Measurements from ENCODE around the gene NTRK3. TPM values are rescaled to one million over a fixed set of nuclear protein-coding genes. Genes with fewer than 3 reads are reported as not detected.

The NTRK3 gene
- total RNA-seq, 2 donors from 2014 or later = 4.2 to 7.2 TPM

GRCh38 chr15:87961851-87962420, 294.6 kb downstream of the NTRK3 start:
- 78% methylated on average over 2 of the region's 2 CpGs for WGBS
- TF ChIP-seq CTCF (IDR thresholded peaks at IDR 0.05) (no peak), POLR2AphosphoS5 (IDR thresholded peaks at IDR 0.05) (no peak), POLR2A (IDR thresholded peaks at IDR 0.05) (no peak)
- no peak overlapping the region for H3K27ac ChIP-seq
- H3K4me1 ChIP-seq (replicated peaks) = no peaks in the 10 kb centered on the region
- H3K4me3 ChIP-seq = no peak overlapping the region
- DNase-seq (ENCODE audit: low spot score) = no peak
- H3K27me3 ChIP-seq (replicated peaks; ENCODE audit: insufficient read depth) = no peaks in the 10 kb centered on the region
- H3K36me3 ChIP-seq = no peaks in the 10 kb centered on the region
- intact Hi-C loops (cut with DNase I) = no loop called here
- no peaks in the 10 kb centered on the region for H3K9me3 ChIP-seq

GRCh38 chr15:87959662-87960061, 296.9 kb downstream of the NTRK3 start:
- Histone ChIP-seq H3K36me3 (no peaks in the 10 kb centered on the region), H3K27ac (no peak overlapping the region), H3K27me3 (replicated peaks; ENCODE audit: insufficient read depth) (no peaks in the 10 kb centered on the region), H3K9me3 (no peaks in the 10 kb centered on the region), H3K4me3 (no peak overlapping the region), H3K4me1 (replicated peaks) (no peaks in the 10 kb centered on the region)
- no peak for TF ChIP-seq POLR2A (IDR thresholded peaks at IDR 0.05)
- TF ChIP-seq POLR2AphosphoS5 (IDR thresholded peaks at IDR 0.05) = no peak
- TF ChIP-seq CTCF (IDR thresholded peaks at IDR 0.05) = no peak
- intact Hi-C loops (cut with DNase I) = loop anchor here (10.0 kb wide), 1 partner anchor 45 kb away; no protein-coding TSS in a partner anchor
- 90% methylated on average over 4 of the region's 4 CpGs for whole genome bisulfite sequencing
- DNase-seq (ENCODE audit: low spot score) = no peak

- Histone ChIP-seq H3K4me1 (replicated peaks) (no peaks in the 10 kb centered on the region), H3K27ac (no peak overlapping the region), H3K27me3 (replicated peaks; ENCODE audit: insufficient read depth) (no peaks in the 10 kb centered on the region), H3K9me3 (no peaks in the 10 kb centered on the region), H3K4me3 (no peak overlapping the region), H3K36me3 (no peaks in the 10 kb centered on the region)
- intact Hi-C loops (cut with DNase I) = loop anchor here (10.0 kb wide), 1 partner anchor 46 kb away; no protein-coding TSS in a partner anchor
- no peak for TF ChIP-seq POLR2A (IDR thresholded peaks at IDR 0.05)
- TF ChIP-seq POLR2AphosphoS5 (IDR thresholded peaks at IDR 0.05) = no peak
- TF ChIP-seq CTCF (IDR thresholded peaks at IDR 0.05) = no peak
- WGBS = 94% methylated on average over 11 of the region's 11 CpGs
- DNase-seq (ENCODE audit: low spot score) = no peak
Observed at GRCh38 chr15:87959080-87959479, 297.5 kb downstream of the NTRK3 start.

GRCh38 chr15:87955284-87955909, 301.1 kb downstream of the NTRK3 start:
- Histone ChIP-seq H3K4me1 (replicated peaks) (no peaks in the 10 kb centered on the region), H3K27me3 (replicated peaks; ENCODE audit: insufficient read depth) (no peaks in the 10 kb centered on the region), H3K4me3 (no peak overlapping the region), H3K9me3 (no peaks in the 10 kb centered on the region), H3K27ac (no peak overlapping the region), H3K36me3 (no peaks in the 10 kb centered on the region)
- WGBS = 84% methylated on average over 10 of the region's 10 CpGs
- no peak for TF ChIP-seq CTCF (IDR thresholded peaks at IDR 0.05)
- TF ChIP-seq POLR2A (IDR thresholded peaks at IDR 0.05) = no peak
- no peak for TF ChIP-seq POLR2AphosphoS5 (IDR thresholded peaks at IDR 0.05)
- no peak for DNase-seq (ENCODE audit: low spot score)
- intact Hi-C loops (cut with DNase I) = loop anchor here (10.0 kb wide), 1 partner anchor 49 kb away; no protein-coding TSS in a partner anchor

GRCh38 chr15:87954793-87955192, 301.7 kb downstream of the NTRK3 start:
- H3K27me3 ChIP-seq (replicated peaks; ENCODE audit: insufficient read depth) = no peaks in the 10 kb centered on the region
- H3K9me3 ChIP-seq = no peaks in the 10 kb centered on the region
- H3K36me3 ChIP-seq = no peaks in the 10 kb centered on the region
- WGBS = 69% methylated on average over 2 of the region's 2 CpGs
- no peaks in the 10 kb centered on the region for H3K4me1 ChIP-seq (replicated peaks)
- intact Hi-C loops (cut with DNase I) = loop anchor here (10.0 kb wide), 1 partner anchor 50 kb away; no protein-coding TSS in a partner anchor
- no peak for DNase-seq (ENCODE audit: low spot score)
- TF ChIP-seq CTCF (IDR thresholded peaks at IDR 0.05) (no peak), POLR2A (IDR thresholded peaks at IDR 0.05) (no peak), POLR2AphosphoS5 (IDR thresholded peaks at IDR 0.05) (no peak)
- H3K27ac ChIP-seq = no peak overlapping the region
- H3K4me3 ChIP-seq = no peak overlapping the region

Measured in prostate gland (tissue), 2 donors.